ENCODE measurements around the gene CEP63.

CEP63 gene

GRCh38 chr3:134485718-134486576 lies at the start of gene CEP63, which contains the start of gene ANAPC13:
CEP63 (plus strand) TSS chr3:134486057; CDS start chr3:134495321, 9,264 bp downstream.
ANAPC13 (minus strand) TSS chr3:134485985; CDS start chr3:134482904, 3,081 bp downstream.
- FAIRE-seq, result no peak

GRCh38 chr3:134437211-134437752 lies 48.6 kb upstream of the CEP63 start:
- no peak for FAIRE-seq

GRCh38 chr3:134441321-134441720 lies 44.5 kb upstream of the CEP63 start:
- FAIRE-seq, result no peak

GRCh38 chr3:134441821-134442220 lies 44.0 kb upstream of the CEP63 start:
- FAIRE-seq, result no peak

- FAIRE-seq, result no peak
These were observed 40.8 kb upstream of the CEP63 start for GRCh38 chr3:134445095-134445494.

- no peak for FAIRE-seq
These were observed 40.2 kb upstream of the CEP63 start for GRCh38 chr3:134445636-134446035.

- no peak for FAIRE-seq
These were observed 39.1 kb upstream of the CEP63 start for GRCh38 chr3:134446800-134447199.

GRCh38 chr3:134447351-134447750 lies 38.5 kb upstream of the CEP63 start:
- no peak for FAIRE-seq

- no peak for FAIRE-seq
These were observed 37.2 kb upstream of the CEP63 start for GRCh38 chr3:134448664-134449063.

- FAIRE-seq, result no peak
These were observed 36.6 kb upstream of the CEP63 start for GRCh38 chr3:134449277-134449676.

GRCh38 chr3:134449951-134450350 lies 35.9 kb upstream of the CEP63 start:
- no peak for FAIRE-seq

- no peak for FAIRE-seq
These were observed 32.2 kb upstream of the CEP63 start for GRCh38 chr3:134453631-134454030.

- no peak for FAIRE-seq
These were observed 28.3 kb upstream of the CEP63 start for GRCh38 chr3:134457376-134458074.

- FAIRE-seq, result no peak
These were observed 27.4 kb upstream of the CEP63 start for GRCh38 chr3:134458406-134458945.

- no peak for FAIRE-seq
These were observed 26.3 kb upstream of the CEP63 start for GRCh38 chr3:134459562-134459961.

GRCh38 chr3:134460965-134461364 lies 24.9 kb upstream of the CEP63 start:
- no peak for FAIRE-seq

- FAIRE-seq, result no peak
These were observed 23.4 kb upstream of the CEP63 start for GRCh38 chr3:134462331-134462941.

GRCh38 chr3:134463676-134464063 lies 22.2 kb upstream of the CEP63 start:
- no peak for FAIRE-seq

GRCh38 chr3:134464064-134464688 lies 21.7 kb upstream of the CEP63 start:
- FAIRE-seq, result no peak

GRCh38 chr3:134464689-134465365 lies 21.0 kb upstream of the CEP63 start:
- FAIRE-seq, result no peak

GRCh38 chr3:134466331-134466730 lies 19.5 kb upstream of the CEP63 start:
- no peak for FAIRE-seq

- no peak for FAIRE-seq
These were observed 17.3 kb upstream of the CEP63 start for GRCh38 chr3:134468519-134468918.
